NCI-H146 treated with DMSO at 0.1 percent for 48 hours (cell line): ENCODE results near the gene CDPF1.
"Not testable (repeated sequence)": the region's sequence is repeated elsewhere in the genome, so short reads cannot be mapped to it uniquely, and the experiment has no call there.

Source experiments
- DNase-seq: peaks from one replicate; lab custom pipeline; 2025; ENCODE audit not compliant: unreplicated experiment; lab: John Stamatoyannopoulos, UW

CDPF1 gene

DNA sequence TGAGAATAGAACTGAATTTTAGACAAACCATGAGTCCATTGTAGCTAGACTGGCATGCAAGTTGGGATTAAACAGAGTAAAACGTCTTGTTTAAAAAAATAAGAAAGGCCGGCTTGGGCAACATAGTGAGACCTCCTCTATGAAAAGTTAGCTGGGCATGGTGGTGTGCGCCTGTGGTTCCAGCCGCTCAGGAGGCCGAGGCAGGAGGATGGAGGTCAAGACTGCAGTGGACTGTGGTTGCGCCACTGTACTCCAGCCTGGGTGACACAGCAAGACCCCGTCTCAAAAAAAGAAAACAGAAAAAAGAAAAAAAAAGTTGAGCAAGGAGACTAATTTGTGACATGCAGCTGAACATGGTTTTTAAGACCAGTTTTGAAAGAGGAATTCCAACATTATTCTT is 23.5 kb downstream of the CDPF1 start:
- no peak for DNase-seq

DNA sequence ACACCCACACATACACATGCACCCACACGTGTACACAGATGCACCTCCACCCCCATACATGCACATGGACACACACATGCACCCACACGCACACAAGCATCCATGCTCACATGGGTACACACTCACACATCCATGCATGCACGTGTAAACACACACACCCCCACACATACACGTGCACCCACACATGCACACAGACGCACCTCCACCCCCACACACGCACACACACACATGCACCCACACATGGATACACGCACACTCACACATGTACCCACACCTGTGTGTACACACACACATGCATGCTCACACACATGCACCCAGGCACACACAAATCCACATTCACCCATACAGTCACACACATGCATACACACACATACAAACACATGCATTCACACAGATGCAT is 24.5 kb downstream of the CDPF1 start:
- no peak for DNase-seq

DNA sequence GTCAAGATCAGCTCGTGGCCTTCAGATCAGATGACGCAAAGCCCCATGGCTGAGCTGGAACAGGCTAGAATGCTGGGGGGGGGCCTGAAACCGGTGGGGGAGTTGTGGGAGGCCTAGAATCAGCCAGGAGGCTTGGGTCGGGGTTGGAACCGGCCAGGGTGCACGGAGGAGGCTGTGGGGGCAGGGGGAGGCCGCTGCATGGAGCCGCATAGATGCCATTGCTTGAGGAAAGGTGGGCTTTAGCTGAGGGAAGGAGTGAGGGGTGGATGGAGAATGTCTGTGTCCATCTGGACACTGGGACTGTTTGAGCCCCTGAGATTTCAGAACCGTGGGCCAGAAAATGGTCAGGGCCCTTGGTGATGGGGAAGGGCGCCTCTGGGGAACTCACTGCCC is 25.2 kb downstream of the CDPF1 start:
- no peak for DNase-seq

DNA sequence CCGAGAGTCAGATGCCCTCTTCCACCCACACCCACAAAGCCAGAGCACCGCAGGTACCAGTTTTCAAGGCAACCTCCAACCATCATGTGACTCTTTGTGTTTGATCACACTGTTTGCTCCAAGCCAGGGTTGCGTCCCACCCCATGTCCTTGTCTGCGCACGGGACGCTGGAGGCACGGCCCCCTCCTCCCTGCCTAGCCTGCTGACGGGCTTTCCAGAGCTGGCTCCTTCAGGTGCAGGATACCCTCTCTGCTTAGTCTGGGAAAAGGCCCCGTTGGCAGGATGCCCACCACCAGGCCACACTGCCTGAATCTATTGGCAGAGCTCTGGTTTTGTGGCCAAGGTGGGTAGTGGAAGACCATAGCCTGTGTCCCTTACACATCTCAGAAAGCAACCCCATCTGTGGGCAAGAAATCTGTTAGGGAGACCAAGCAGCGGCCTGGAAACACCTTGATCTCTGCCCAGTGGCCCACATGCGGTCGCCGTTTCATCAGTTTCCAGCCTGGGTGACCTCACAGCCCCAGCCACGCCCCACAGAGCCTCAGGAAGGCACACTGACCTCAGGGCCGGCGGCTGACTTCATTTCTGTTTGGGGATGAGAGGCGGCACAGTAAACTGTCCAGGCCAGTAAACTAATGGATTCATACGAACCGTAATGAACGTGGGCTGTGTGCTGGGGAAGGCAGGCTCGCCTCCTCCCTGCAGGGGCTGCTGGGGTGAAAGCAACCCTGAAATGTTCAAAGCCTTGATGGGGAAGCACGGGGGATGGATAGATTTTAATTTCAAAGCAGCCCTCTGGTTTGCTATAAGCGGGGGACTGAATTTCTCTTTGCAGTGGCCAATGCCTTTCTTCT is 25.8 kb downstream of the CDPF1 start:
- DNase-seq: no peak

DNA sequence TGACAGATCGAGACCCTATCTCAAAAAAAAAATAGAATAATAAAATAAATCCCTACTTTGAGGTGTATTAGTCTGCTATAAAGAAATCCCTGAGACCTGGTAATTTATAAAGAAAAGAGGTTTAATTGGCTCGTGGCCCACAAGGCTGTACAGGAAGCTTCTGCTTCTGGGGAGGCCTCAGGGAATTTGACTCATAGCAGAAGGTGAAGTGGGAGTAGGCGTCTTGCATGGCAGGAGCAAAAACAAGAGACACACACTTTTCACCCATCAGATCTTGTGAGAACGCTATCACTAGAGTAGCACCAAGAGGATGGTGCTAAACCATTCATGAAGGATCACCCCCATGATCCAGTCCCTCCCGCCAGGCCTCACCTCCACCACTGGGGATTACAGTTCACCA is 29.2 kb downstream of the CDPF1 start:
- DNase-seq: no peak

DNA sequence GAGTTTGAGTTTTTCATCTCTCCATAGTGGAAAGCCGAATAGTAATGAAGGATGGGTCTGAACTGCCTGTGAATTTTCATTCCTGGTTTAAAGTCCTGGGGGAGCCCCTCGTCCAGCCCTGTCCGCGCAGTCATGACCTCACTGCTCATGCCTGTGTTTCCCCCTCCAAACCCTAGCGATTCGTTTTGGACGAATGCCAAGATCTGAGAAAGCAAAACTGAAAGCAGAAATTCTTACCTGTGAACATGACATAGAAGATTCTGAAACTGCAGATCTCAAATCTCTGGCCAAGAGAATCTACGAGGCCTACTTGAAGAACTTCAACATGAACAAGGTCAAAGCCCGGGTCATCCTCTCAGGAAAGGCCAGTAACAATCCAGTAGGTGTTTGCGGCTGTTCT is 30.5 kb downstream of the CDPF1 start:
- DNase-seq: no peak

DNA sequence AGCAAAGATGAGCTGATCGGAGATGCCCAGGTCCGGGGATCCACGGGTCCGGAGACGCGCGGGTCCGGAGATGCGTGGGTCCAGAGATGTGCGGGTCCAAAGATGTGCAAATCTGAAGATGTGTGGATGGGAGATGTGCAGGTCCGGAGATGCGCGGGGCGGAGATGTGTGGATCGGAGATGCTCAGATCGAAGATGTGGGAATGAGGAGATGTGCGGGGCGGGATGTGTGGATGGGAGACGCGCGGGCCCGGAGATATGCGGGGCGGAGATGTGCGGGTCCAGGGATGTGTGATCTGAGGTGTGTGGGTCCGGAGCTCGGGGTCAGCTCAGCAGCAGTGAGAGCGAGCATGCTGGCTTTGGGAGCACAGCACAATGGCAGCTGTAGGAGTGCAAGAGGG is 35.5 kb downstream of the CDPF1 start:
- DNase-seq: no peak

DNA sequence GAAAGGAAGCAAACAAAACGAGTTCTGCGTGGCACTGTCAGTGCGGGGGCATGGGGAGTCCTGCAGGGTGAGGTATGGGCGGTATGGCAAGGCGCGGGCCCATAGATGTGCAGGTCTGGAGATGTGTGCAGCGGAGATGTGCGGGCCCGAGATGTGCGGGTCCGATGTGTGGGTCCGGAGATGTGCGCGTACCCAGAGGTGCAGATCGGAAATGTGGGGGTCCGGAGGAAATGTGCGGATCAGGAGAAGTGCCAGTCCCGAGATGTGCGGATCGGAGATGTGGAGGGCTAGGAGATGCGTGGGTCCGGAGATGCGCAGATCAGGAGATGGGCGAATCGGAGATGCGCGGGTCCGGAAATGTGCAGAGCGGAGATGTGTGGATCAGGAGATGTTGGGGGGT is 35.9 kb downstream of the CDPF1 start:
- no peak for DNase-seq

DNA sequence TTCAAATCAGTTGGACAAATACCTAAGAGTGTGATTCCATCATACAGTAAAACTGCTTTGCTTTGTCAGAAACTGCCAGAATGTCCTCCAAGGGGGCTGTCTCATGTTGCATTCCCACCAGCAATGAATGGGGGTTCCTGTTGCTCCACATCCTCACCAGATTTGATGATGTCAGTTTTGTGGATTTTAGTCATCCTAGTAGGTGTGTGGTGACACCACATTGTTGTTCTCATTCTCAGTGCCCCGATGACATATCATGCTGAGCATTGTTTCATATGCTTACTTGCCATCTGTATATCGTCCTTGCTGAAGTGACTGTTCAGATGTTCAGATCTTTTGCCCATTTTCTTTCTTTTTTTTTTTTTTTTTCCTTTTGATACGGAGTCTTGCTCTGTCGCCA is 37.0 kb downstream of the CDPF1 start:
- no peak for DNase-seq

DNA sequence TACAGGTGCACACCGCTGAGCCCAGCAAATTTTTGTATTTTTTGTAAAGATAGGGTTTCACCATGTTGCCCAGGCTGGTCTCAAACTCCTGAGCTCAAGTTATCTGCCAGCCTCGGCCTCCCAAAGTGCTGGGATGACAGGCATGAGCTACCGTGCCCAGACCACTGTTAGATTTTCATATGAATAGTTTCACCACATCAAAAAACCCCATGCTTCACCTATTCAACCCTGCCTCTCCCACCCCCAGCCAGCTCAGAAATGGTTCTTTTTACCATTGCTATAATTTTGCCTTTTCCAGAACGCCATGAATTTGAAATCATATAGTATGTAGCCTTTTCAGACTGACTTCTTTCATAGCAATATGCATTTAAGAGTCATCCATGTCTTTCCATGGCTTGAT is 37.9 kb downstream of the CDPF1 start:
- DNase-seq: no peak

DNA sequence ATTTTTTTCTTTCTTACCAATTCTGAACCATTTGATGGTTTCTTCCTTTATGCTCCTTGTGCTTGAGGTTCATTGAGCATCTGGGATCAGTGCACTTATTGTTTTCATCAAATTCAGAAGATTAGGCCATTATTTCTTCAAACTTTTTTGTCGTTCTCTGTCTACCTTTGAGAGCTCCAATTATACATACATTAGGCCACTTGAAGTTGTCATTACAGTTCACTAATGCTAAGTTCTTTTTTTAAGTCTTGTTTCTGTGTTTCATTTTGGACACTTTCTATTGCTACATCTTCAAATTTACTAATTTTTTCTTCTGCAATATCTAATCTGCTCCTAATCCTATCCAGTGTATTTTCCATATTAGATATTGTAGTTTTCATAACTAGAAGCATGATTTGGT is 40.8 kb downstream of the CDPF1 start:
- no peak for DNase-seq

DNA sequence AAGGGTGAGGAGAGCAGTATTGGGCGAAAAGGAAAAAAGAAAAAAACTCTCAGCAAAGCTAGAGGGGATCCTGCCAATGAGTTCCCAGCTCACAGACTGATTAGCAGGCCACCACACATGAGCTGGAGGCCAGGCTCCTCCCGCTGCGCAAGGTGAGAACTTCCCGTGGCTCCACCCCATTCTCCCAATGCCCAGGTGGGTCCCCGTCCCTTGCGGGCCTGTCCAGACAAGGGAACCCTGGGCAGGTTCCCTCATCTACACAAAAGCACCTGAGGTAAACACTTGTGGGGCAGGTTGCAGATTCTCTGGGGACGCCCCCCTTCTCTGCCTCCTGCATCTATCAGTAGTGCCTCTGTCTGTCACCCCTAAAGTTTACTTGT is 46.5 kb downstream of the CDPF1 start:
- no peak for DNase-seq

DNA sequence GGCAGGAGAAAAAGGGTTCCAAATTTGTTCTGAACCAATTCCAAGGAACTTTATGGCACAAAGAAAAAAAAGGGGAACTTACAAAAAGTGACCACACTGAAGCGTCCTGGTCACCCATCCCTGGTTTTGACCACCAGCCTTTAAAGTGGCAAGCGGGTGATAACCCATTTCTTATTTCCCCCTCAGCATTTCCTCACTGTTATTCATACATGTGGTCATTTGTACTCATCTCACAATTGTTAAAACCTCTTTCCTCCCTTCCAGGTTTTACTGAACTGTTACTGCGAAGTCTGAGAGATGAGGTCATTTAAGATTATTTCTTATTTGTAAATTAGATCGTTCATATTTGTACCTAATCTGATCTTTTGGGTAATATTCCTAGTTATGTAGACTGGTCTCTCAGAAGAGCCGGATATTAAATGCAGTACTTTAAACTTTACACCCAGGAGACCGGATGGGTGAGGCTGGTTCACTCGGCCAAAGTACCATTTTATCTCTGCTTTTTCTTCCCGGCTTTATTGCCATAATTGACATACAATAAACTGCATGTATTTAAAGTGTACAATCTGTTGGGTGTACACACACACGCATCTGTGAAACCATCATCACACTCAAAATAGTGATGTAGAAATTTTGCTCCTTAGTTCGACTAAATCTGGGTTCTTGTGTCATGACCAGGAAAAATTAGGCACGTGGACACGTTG is 47.0 kb downstream of the CDPF1 start:
- no peak for DNase-seq

DNA sequence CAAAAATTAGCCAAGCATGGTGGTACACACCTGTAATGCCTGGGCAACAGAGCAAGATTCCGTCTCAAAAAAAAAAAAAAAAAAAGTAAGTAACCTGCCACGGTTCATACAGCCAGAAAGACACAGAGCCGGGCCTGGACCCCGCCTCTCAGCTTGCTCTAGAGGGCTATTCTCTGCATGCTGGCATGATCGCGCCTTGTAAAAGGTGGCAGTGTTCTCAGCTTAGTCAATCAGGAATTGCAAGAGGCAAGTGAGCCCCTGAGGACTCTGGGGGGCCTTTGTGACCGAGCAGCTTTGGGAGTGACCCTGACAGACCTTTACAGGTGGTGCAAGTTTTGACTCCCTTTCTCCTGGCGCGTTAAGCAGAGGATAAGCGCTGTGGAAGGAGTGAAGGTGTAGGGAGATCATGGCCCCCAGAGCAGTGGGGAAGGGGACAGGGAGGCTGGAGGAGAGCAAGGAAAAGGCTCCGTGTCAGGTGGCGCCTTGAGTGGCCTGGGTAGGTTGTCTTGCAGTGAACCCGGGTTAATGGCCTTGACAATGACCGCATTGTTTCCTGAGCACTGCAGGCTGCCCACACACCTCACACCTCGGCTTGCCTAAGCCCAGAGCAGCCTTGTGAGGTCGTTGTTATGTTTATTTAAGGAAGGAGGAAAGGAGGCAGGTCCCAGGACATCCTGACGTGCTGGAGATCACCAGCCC is 48.9 kb downstream of the CDPF1 start:
- DNase-seq: no peak

DNA sequence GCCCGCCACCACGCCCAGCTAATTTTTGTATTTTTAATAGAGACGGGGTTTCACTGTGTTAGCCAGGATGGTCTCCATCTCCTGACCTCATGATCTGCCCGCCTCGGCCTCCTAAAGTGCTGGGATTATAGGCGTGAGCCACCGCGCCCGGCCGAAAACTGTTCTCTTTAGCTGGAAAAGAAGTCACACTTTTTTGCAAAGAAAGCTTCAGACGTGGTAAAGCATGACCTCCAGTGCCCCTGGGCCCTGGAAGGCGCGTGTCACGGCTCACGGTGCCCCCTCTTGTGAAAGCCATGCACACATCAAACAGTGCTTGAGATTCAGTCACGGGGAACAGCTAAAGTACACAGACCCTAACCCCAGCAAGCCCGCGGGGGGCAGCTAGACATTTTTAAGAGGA is 51.3 kb downstream of the CDPF1 start:
- DNase-seq: not testable (repeated sequence)

DNA sequence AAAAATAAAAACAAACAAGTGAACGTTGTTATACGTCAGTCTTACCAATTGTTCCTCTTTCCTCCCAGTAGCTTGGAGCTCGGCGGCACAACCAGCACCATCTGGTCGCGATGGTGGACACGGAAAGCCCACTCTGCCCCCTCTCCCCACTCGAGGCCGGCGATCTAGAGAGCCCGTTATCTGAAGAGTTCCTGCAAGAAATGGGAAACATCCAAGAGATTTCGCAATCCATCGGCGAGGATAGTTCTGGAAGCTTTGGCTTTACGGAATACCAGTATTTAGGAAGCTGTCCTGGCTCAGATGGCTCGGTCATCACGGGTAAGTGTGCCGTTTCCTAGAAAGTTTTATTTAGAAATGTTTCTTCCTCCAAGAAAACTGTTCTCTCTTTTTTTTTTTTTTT is 51.8 kb downstream of the CDPF1 start:
- no peak for DNase-seq

DNA sequence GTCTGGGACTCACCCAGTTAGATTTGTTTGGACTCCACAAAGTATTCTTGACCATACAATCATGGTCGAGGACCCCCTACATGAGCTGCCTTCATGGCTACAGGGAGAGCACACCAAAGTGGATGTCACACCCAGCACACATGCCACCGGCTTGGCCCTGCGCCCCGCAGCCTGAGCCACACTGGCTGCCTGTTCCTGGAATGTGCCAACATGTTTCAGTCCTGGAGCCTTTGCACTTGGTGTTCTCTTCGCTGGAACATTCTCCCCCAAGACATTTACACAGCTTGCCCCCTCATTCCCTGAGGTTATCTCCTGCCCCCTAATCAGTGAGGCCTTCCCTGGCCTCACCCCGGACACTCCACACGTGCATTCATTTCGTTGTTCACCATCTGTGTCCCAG is 53.8 kb downstream of the CDPF1 start:
- no peak for DNase-seq

DNA sequence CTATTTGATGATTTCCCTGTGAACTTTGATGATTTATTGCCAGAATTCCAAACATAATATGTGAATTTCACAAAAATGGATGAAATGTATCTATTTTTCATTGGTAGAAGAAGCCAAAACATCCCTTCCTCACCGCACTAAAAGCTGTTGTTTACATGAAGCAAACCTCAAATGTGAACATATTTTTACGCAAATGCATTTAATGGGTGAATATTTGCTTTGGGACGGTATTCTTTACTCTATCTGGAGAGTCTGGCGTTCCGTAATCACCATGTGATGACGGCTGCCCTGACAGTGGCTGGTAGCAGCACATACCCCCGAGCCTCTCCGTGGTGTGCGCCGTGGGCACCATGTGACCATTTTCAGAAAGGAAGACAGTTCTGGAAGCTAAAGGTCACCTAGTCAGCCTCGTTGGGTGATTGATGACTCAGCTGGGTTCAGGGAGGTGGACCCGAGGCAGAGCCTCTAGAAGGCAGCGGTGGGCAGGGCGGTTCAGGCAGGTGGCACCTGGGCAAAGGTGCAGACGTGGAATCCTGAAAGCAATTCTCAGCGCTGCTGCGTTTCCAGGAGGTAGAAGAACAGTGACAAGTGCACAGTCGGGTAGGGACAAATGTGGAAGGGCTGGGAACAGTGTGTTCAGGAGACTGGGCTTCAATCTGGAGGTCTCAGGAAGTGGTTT is 54.5 kb downstream of the CDPF1 start:
- no peak for DNase-seq
